HepG2 (cell line): ENCODE results near the gene VAV2. TPM values are rescaled to one million over a fixed set of nuclear protein-coding genes. Genes with fewer than 3 reads are reported as not detected.

ENCODE experiments used
- ATM ChIP-seq: fragments of 450-650 bp; IDR thresholded peaks from 2 replicates; pipeline ENCODE4 v1.7.1; 2017; ENCODE audit warnings: mild to moderate bottlenecking, borderline replicate concordance
- DR1 ChIP-seq: sonication (generic); formaldehyde crosslinking; IDR thresholded peaks from 2 replicates; pipeline ENCODE4 v1.8.0; 2021; ENCODE audit warnings: mild to moderate bottlenecking, missing genetic modification reagents, inconsistent platforms
- EHMT2 ChIP-seq: fragments of 200-600 bp; sonication (generic); IDR thresholded peaks from 2 replicates; pipeline ENCODE4 v1.7.0; 2017; ENCODE audit warnings: antibody characterized with exemption, low read depth, low read length, borderline replicate concordance
- ERF ChIP-seq: IDR thresholded peaks from 2 replicates; pipeline ENCODE4 v1.6.1; 2018; ENCODE audit warnings: missing biosample characterization, missing genetic modification reagents
- FOXM1 ChIP-seq: sonication (generic); formaldehyde crosslinking; IDR thresholded peaks from 2 replicates; pipeline ENCODE4 v1.5.0; 2020; ENCODE audit warnings: missing genetic modification reagents
- KDM3A ChIP-seq: IDR thresholded peaks from 2 replicates; pipeline ENCODE4 v1.6.1; 2018; ENCODE audit warnings: low read depth, missing compliant biosample characterization
- MEF2D ChIP-seq: sonication (generic); formaldehyde crosslinking; IDR thresholded peaks from 2 replicates; pipeline ENCODE4 v1.5.1; 2020; ENCODE audit warnings: mild to moderate bottlenecking, missing genetic modification reagents
- MXD4 ChIP-seq: IDR thresholded peaks from 2 replicates; pipeline ENCODE4 v1.6.1; 2016; ENCODE audit warnings: mild to moderate bottlenecking, missing biosample characterization, missing genetic modification reagents
- SRF ChIP-seq: IDR thresholded peaks from 2 replicates; pipeline ENCODE4 v1.6.1; 2011; ENCODE audit warnings: mild to moderate bottlenecking, low read depth, low read length, moderate library complexity
- XRCC5 ChIP-seq: fragments of 200-400 bp; formaldehyde crosslinking; optimal IDR thresholded peaks from 2 replicates; pipeline ENCODE3; 2017; ENCODE audit warnings: mild to moderate bottlenecking, low read length
- ZFP36L2 ChIP-seq: sonication (generic); formaldehyde crosslinking; IDR thresholded peaks from 2 replicates; pipeline ENCODE4 v1.4.0; 2020; ENCODE audit warnings: missing genetic modification reagents
- ZNF10 ChIP-seq: sonication (generic); formaldehyde crosslinking; IDR thresholded peaks from 2 replicates; pipeline ENCODE4 v1.4.0; 2020; ENCODE audit warnings: mild to moderate bottlenecking, low read depth, missing genetic modification reagents, borderline replicate concordance
- ZNF337 ChIP-seq: sonication (generic); formaldehyde crosslinking; IDR thresholded peaks from 2 replicates; pipeline ENCODE4 v1.5.1; 2020; ENCODE audit warnings: missing genetic modification reagents, low read depth, mild to moderate bottlenecking, borderline replicate concordance
- polyA plus RNA-seq, 8 experiments: library from polyadenylated mRNA; depleted of rRNA in 3 of 8; stranded (reverse) in 7 of 8; unstranded in 1 of 8; fragments of >200 nt; fragmentation: Illumina TruSeq in 4 of 8; extraction: Trizol in 4 of 8; gene quantifications; 2 replicates each; pipeline versions ENCODE4 v1.2.1 to v1.2.3, GENCODE V29; 2011 to 2016; ENCODE audit warnings: low read depth in 4 of 8, missing spikeins in 1 of 8, mixed read lengths in 1 of 8; ENCODE audit not compliant: insufficient read depth in 1 of 8
- total RNA-seq, 5 experiments: library from RNA; depleted of rRNA; stranded (reverse); fragments of >200 nt; fragmentation: Illumina TruSeq; extraction: Trizol; gene quantifications; 2 replicates each; pipeline ENCODE4 v1.2.3, GENCODE V29; 2016; ENCODE audit warnings: low read depth in 1 of 5
- TF ChIP-seq, protein P1 (sequence below): sonication (generic); formaldehyde crosslinking; IDR thresholded peaks from 2 replicates; pipeline ENCODE4 v1.8.0; 2022; ENCODE audit warnings: mild to moderate bottlenecking, missing genetic modification reagents
- TF ChIP-seq, protein P2 (sequence below): sonication (generic); formaldehyde crosslinking; IDR thresholded peaks from 2 replicates; pipeline ENCODE4 v1.4.0; 2020; ENCODE audit warnings: low read depth, mild to moderate bottlenecking, missing genetic modification reagents
- TF ChIP-seq, protein P3 (sequence below): sonication (generic); formaldehyde crosslinking; IDR thresholded peaks from 2 replicates; pipeline ENCODE4 v1.4.0; 2020; ENCODE audit warnings: missing genetic modification reagents, borderline replicate concordance
- TF ChIP-seq, protein P4 (sequence below): sonication (generic); formaldehyde crosslinking; IDR thresholded peaks from 2 replicates; pipeline ENCODE4 v1.5.1; 2020; ENCODE audit warnings: mild to moderate bottlenecking, moderate library complexity, missing genetic modification reagents
- TF ChIP-seq, protein P5 (sequence below): sonication (generic); formaldehyde crosslinking; IDR thresholded peaks from 2 replicates; pipeline ENCODE4 v1.4.0; 2020; ENCODE audit warnings: missing genetic modification reagents
- TF ChIP-seq, protein P6 (sequence below): sonication (generic); formaldehyde crosslinking; IDR thresholded peaks from 2 replicates; pipeline ENCODE4 v1.4.0; 2020; ENCODE audit warnings: missing genetic modification reagents

VAV2 gene
- total and polyA plus RNA-seq, 2 of the 13 experiments (the other 11 are each of a cell fraction or from before 2014, with no cell fraction given): 22.5 to 22.9 TPM

DNA sequence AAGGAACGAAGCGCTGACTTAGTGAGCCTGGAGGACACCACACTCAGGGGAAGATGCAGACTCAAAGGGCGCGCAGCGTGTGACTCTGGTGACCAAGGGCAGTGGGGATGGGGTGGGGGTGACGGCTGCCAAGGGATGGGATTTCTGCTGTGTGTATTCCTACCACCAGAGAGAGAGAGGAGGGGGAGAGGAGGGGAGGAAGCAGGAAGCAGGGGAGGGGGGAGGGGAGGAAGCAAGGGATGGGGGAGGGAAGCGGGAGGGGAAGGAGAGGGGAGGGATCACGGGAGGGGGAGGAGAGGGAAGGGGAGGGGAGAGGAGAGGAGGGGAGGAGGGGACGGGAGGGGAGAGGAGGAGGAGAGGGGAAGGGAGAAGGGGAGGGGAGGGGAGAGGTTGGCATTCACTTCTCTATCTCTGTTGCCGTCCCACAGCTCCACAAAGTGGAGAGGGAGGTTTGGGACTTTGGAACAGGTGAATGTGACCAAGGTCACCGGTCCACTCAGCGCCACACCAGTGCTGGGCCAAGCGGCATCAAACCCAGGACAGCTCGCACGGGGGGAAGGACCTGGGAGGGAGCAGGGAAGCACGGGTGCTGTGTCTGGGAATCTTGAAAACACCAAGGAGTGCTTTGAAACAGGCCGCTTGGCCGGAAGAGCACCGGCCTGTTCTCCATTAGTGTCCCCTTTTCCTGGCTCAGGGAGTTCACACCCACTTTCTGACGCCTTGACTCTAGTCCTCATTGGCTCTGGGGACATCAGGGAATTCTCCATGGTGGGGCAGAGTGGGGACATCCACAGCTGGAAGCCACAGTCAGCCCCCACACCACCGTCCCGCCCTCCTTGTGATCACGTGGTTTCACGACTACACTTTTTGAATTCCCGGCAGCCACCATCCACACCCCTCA is 77.4 kb downstream of the VAV2 start (continued):
- TF ChIP-seq FOXM1 (no peak), ZFP36L2 (CRISPR knock-in tag) (no peak), ZNF337 (CRISPR knock-in tag) (no peak), KDM3A (CRISPR knock-in tag) (0 out of 2 replicates have a peak, but pooled peaks have one; percentile 28), MEF2D (CRISPR knock-in tag) (no peak), EHMT2 (no peak), XRCC5 (peak; percentile 59), ERF (CRISPR knock-in tag) (peak; percentile 60; the same call in 1 of the 2 replicates), DR1 (CRISPR knock-in tag) (no peak), MXD4 (CRISPR knock-in tag) (0 out of 2 replicates have a peak, but pooled peaks have one; percentile 26), SRF (no peak), ZNF10 (no peak), ATM (no peak)
- TF ChIP-seq, protein P1, sequence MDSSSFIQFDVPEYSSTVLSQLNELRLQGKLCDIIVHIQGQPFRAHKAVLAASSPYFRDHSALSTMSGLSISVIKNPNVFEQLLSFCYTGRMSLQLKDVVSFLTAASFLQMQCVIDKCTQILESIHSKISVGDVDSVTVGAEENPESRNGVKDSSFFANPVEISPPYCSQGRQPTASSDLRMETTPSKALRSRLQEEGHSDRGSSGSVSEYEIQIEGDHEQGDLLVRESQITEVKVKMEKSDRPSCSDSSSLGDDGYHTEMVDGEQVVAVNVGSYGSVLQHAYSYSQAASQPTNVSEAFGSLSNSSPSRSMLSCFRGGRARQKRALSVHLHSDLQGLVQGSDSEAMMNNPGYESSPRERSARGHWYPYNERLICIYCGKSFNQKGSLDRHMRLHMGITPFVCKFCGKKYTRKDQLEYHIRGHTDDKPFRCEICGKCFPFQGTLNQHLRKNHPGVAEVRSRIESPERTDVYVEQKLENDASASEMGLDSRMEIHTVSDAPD (CRISPR knock-in tag): no peak
- TF ChIP-seq, protein P2, sequence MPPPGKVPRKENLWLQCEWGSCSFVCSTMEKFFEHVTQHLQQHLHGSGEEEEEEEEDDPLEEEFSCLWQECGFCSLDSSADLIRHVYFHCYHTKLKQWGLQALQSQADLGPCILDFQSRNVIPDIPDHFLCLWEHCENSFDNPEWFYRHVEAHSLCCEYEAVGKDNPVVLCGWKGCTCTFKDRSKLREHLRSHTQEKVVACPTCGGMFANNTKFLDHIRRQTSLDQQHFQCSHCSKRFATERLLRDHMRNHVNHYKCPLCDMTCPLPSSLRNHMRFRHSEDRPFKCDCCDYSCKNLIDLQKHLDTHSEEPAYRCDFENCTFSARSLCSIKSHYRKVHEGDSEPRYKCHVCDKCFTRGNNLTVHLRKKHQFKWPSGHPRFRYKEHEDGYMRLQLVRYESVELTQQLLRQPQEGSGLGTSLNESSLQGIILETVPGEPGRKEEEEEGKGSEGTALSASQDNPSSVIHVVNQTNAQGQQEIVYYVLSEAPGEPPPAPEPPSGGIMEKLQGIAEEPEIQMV (CRISPR knock-in tag): no peak
- TF ChIP-seq, protein P3, sequence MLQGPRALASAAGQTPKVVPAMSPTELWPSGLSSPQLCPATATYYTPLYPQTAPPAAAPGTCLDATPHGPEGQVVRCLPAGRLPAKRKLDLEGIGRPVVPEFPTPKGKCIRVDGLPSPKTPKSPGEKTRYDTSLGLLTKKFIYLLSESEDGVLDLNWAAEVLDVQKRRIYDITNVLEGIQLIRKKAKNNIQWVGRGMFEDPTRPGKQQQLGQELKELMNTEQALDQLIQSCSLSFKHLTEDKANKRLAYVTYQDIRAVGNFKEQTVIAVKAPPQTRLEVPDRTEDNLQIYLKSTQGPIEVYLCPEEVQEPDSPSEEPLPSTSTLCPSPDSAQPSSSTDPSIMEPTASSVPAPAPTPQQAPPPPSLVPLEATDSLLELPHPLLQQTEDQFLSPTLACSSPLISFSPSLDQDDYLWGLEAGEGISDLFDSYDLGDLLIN: no peak
- TF ChIP-seq, protein P4, sequence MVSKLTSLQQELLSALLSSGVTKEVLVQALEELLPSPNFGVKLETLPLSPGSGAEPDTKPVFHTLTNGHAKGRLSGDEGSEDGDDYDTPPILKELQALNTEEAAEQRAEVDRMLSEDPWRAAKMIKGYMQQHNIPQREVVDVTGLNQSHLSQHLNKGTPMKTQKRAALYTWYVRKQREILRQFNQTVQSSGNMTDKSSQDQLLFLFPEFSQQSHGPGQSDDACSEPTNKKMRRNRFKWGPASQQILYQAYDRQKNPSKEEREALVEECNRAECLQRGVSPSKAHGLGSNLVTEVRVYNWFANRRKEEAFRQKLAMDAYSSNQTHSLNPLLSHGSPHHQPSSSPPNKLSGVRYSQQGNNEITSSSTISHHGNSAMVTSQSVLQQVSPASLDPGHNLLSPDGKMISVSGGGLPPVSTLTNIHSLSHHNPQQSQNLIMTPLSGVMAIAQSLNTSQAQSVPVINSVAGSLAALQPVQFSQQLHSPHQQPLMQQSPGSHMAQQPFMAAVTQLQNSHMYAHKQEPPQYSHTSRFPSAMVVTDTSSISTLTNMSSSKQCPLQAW (CRISPR knock-in tag): no peak
- TF ChIP-seq, protein P5, sequence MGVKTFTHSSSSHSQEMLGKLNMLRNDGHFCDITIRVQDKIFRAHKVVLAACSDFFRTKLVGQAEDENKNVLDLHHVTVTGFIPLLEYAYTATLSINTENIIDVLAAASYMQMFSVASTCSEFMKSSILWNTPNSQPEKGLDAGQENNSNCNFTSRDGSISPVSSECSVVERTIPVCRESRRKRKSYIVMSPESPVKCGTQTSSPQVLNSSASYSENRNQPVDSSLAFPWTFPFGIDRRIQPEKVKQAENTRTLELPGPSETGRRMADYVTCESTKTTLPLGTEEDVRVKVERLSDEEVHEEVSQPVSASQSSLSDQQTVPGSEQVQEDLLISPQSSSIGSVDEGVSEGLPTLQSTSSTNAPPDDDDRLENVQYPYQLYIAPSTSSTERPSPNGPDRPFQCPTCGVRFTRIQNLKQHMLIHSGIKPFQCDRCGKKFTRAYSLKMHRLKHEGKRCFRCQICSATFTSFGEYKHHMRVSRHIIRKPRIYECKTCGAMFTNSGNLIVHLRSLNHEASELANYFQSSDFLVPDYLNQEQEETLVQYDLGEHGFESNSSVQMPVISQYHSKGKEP (CRISPR knock-in tag): no peak
- TF ChIP-seq, protein P6, sequence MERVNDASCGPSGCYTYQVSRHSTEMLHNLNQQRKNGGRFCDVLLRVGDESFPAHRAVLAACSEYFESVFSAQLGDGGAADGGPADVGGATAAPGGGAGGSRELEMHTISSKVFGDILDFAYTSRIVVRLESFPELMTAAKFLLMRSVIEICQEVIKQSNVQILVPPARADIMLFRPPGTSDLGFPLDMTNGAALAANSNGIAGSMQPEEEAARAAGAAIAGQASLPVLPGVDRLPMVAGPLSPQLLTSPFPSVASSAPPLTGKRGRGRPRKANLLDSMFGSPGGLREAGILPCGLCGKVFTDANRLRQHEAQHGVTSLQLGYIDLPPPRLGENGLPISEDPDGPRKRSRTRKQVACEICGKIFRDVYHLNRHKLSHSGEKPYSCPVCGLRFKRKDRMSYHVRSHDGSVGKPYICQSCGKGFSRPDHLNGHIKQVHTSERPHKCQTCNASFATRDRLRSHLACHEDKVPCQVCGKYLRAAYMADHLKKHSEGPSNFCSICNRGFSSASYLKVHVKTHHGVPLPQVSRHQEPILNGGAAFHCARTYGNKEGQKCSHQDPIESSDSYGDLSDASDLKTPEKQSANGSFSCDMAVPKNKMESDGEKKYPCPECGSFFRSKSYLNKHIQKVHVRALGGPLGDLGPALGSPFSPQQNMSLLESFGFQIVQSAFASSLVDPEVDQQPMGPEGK (CRISPR knock-in tag): peak; percentile 78
